Breast epithelium (tissue), 3 donors: ENCODE measurements around the gene IRF2BP2.

Source experiments
- POLR2A ChIP-seq: fragments of 450-650 bp; IDR thresholded peaks from one replicate; pipeline ENCODE4 v1.6.1; 2016; ENCODE audit warnings: antibody characterized with exemption, mild to moderate bottlenecking, moderate library complexity
- TF ChIP-seq, protein P1 (sequence below), 3 donors: fragments of 450-650 bp; IDR thresholded peaks; one replicate each; pipeline ENCODE4 v1.5.1; 2016 to 2017; ENCODE audit warnings: antibody characterized with exemption in 3 of 3, mild to moderate bottlenecking in 3 of 3, moderate library complexity in 3 of 3

DNA sequence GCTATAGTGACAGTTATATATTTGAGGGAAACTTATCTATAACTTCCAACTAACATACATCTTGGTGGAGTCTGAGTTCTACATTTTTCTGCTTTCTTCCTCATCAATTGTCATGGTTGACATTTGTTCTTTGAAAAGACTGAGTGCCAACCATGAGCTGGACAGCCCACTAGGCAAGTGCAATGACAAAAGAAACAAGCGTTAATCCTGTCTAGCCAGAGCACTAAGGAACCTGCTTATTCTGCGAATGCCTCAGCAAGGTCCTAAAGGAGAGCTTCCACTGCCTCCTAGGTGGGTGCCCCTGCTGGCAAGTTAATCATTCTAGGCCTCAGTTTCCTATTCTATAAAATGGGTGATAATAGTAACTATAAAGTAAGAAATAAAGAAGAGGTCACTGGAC lies 44.8 kb downstream of the IRF2BP2 start:
- no peak for TF ChIP-seq POLR2A
- TF ChIP-seq, protein P1, sequence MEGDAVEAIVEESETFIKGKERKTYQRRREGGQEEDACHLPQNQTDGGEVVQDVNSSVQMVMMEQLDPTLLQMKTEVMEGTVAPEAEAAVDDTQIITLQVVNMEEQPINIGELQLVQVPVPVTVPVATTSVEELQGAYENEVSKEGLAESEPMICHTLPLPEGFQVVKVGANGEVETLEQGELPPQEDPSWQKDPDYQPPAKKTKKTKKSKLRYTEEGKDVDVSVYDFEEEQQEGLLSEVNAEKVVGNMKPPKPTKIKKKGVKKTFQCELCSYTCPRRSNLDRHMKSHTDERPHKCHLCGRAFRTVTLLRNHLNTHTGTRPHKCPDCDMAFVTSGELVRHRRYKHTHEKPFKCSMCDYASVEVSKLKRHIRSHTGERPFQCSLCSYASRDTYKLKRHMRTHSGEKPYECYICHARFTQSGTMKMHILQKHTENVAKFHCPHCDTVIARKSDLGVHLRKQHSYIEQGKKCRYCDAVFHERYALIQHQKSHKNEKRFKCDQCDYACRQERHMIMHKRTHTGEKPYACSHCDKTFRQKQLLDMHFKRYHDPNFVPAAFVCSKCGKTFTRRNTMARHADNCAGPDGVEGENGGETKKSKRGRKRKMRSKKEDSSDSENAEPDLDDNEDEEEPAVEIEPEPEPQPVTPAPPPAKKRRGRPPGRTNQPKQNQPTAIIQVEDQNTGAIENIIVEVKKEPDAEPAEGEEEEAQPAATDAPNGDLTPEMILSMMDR (IDR thresholded peaks at IDR 0.05): no peak
